Measurements from ENCODE around the gene POGZ.
A peak's percentile ranks its signal among the peaks of the same experiment; 100 is the strongest.

POGZ gene

GRCh38 chr1:151459331-151460046 is at the start of gene POGZ:
POGZ (minus strand) TSS chr1:151459494; CDS start chr1:151442204, 17,290 bp downstream.
- DNase-seq (ENCODE audit: extremely low read depth in 1 of 2, low read depth in 1 of 2) = peak; percentile 89 to 94

DNA sequence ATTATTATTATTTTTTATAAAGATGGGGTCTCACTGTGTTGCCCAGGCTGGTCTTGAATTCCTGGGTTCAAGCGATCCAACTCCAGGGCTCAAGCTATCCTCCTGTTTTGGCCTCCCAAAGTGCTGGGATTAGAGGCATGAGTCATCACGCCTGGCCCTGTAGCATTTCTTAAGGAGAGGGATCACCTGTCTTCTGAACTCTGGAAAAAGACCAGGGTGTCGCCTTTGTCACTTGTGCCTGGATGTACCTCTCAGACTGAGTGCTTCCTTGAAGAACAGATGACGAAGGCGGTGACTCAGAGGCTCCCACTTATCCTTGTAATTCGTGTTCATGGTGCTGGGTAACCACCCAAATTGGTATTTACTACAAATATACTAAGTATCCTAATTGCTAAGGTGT is 49.5 kb upstream of the POGZ start:
- no peak for DNase-seq (ENCODE audit: extremely low read depth in 1 of 2, low read depth in 1 of 2)

GRCh38 chr1:151504759-151505158 is 45.5 kb upstream of the POGZ start:
- no peak for DNase-seq (ENCODE audit: extremely low read depth in 1 of 2, low read depth in 1 of 2)

- no peak for DNase-seq (ENCODE audit: extremely low read depth in 1 of 2, low read depth in 1 of 2)
Observed at GRCh38 chr1:151504252-151504651, 45.0 kb upstream of the POGZ start.

- no peak for DNase-seq (ENCODE audit: extremely low read depth in 1 of 2, low read depth in 1 of 2)
Observed at GRCh38 chr1:151502859-151503780, 43.8 kb upstream of the POGZ start.

GRCh38 chr1:151502035-151502700 is 42.9 kb upstream of the POGZ start:
- DNase-seq (ENCODE audit: extremely low read depth in 1 of 2, low read depth in 1 of 2) = no peak

DNA sequence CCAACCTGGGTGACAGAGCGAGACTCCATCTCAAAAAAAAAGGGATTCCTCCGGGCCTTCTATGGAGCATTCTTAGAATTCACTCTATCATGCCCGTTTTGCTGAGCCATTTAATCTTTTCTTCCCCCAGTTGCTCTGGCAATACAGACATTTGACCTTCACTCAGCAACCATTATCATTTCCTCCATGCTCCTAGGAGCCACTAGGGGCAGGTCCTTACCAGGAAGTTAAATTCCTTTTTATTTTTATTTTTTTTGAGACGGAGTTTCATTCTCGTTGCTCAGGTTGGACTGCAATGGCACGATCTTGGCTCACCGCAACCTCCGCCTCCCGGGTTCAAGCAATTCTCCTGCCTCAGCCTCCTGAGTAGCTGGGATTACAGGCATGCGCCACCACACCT is 42.2 kb upstream of the POGZ start:
- no peak for DNase-seq (ENCODE audit: extremely low read depth in 1 of 2, low read depth in 1 of 2)

DNA sequence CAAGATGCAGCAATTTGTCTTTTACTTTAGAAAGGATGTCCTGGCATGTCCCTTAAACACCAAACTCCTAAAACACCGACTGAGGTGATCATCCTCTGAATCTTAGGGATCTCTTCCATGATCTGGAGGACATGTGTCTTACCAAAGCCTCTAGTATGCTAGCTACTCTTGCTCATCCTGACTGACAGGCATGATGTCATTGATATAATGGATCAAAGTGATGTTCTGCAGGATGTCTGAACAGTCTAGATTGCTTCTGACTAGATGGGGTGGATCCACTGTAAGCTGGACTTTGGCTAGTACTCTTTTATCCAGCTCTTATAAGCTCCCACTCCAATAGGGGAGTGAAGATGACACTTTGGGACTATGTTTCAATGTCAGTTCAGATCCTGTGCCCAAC is 40.6 kb upstream of the POGZ start:
- no peak for DNase-seq (ENCODE audit: extremely low read depth in 1 of 2, low read depth in 1 of 2)

GRCh38 chr1:151499365-151499764 is 40.1 kb upstream of the POGZ start:
- no peak for DNase-seq (ENCODE audit: extremely low read depth in 1 of 2, low read depth in 1 of 2)

DNA sequence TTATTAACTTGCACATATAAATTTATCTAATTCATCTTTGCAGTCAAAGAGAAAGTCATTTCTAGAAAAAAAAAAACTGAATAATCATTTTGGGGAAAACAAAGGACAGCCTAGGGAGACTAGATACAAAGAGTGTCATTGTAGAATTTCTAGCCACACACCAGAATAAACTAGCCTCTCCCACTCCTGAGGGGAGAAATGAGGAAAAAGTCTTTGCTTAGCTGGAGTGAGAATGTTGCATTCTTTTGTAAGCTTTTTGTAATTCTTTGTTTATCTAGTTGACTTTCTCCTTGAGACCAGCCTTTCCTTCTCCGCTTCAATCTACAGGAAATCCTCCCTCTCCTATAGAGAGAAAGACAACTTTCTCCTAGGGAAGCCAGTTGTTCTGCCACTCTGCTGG is 36.0 kb upstream of the POGZ start:
- DNase-seq (ENCODE audit: extremely low read depth in 1 of 2, low read depth in 1 of 2) = no peak

GRCh38 chr1:151494741-151495281 is 35.5 kb upstream of the POGZ start:
- DNase-seq (ENCODE audit: extremely low read depth in 1 of 2, low read depth in 1 of 2) = no peak

DNA sequence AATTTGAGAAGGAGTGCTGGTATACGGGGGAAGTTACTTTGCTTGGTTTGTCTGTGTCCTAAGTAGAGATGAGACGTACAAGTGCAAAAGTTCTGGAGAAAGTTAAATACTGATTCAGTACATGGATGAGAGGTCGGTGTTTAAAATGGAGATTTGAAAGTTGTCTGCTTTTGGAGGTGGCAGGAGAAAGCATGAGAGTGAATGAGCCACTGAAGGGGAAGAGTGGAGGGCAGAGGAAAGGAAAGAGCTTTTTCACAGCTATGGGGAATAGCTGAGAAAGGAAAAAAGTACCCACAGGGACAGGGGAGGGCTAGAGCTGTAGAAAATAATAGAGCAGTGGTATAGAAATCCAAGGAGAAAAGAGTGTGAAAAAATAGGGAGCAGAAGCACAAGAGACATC is 33.7 kb upstream of the POGZ start:
- DNase-seq (ENCODE audit: extremely low read depth in 1 of 2, low read depth in 1 of 2) = no peak

- DNase-seq (ENCODE audit: extremely low read depth in 1 of 2, low read depth in 1 of 2) = no peak
Observed at GRCh38 chr1:151492120-151492519, 32.8 kb upstream of the POGZ start.

DNA sequence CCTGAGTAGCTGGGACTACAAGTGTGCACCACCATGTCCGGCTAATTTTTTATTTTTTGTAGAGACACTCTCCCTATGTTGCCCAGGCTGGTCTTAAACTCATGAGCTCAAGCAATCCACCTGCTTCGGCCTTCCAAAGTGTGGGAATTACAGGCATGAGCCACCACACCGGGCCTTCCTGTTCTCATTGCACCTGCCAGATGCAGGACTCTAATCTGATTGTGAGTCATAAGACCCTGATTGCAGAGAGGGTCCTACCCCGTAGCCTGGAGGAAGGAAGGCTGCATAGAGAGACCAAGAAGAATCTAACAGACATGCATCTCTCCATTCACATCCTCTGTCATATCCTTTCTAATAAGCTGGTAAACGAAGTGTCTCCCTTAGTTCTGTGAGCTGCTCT is 32.3 kb upstream of the POGZ start:
- no peak for DNase-seq (ENCODE audit: extremely low read depth in 1 of 2, low read depth in 1 of 2)

DNA sequence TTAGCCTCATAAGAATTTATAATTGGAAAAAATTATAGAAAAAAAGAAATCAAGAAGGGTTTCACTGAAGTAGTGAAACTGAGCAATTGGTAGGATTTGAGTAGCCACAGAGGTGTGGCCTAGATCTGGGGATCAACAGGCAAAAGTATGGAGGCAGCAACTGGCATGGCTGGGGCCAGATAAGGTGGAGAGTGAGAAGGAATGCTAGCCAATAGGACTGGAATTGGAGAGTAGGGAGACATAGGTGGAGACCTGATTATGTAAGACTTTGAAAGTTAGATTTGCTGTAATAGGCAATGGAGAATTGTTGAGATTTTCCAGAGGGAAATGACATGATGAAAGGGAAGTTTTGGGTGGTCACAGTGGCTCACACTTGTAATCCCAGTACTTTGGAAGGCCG is 27.3 kb upstream of the POGZ start:
- no peak for DNase-seq (ENCODE audit: extremely low read depth in 1 of 2, low read depth in 1 of 2)

DNA sequence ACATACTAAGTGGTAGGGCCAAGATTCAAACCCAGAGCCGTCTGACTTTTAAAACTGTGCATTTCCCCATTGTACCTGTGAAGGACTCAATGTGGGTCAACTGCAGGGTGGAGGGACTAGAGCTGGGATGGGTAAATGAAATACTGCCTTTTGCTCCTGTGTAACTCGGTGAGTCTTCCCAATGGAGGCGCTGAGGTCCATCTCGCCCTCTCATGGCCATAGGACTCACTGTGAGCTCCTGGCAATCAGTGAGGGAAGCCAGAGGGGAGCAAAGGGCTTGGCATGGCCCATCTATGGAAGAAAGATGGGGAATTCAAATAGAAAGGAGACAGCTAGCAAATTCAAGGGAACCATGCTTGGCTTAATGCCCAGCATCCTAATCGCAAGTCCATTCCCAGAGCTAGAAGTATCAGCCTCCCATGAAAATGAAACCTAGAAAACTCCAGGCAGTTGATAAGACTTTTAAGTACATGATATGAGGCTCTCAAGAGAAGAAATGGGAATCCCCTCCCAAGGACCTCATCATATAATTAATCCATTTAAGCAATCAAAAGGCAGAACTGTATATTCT is 26.5 kb upstream of the POGZ start:
- DNase-seq (ENCODE audit: extremely low read depth in 1 of 2, low read depth in 1 of 2) = no peak

DNA sequence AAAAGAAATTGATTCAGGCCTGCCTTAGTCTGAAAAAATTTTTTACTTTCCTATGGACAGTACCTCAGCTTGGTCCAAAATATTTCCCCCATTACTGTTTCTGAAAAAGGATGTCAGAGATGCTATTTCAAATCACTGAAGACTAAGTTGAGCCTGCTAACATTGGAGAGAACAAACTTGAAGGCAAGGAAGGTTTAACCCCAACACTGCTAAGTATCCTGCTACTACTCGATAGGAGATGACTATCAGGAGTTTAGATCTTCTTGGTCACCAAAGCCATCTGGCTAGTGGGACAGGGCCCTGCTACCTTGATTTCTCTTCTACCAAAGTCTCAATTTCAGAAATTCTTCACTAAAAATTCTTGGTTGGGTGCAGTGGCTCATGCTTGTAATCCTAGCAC is 22.7 kb upstream of the POGZ start:
- no peak for DNase-seq (ENCODE audit: extremely low read depth in 1 of 2, low read depth in 1 of 2)

GRCh38 chr1:151479462-151479861 is 20.2 kb upstream of the POGZ start:
- DNase-seq (ENCODE audit: extremely low read depth in 1 of 2, low read depth in 1 of 2) = no peak

DNA sequence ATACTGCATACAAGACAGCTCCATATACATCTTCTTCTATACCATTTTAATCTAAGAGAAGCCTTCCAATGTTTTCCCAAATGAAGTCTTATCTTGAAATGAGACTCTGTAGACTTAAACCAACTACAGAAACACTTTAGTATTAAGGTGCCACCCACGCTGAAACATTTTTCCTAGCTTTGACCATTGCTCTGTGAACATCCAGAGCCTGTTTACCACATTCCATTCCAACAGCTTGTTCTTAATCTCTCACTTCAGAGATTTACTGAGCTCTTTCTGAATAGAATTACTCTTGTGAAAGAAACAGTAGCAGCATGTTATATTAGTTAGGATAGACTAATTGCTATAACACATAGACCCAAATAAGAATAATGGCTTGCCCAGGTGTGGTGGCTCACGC is 19.6 kb upstream of the POGZ start:
- DNase-seq (ENCODE audit: extremely low read depth in 1 of 2, low read depth in 1 of 2) = no peak

- DNase-seq (ENCODE audit: extremely low read depth in 1 of 2, low read depth in 1 of 2) = no peak
Observed at GRCh38 chr1:151478140-151478812, 19.0 kb upstream of the POGZ start.

Measured in activated CD8-positive, alpha-beta memory T cell treated with anti-CD3 and anti-CD28 coated beads for 1 hour (primary cell).